Mesothelial cell of epicardium (in vitro differentiated cells): ENCODE data around the gene EVC. TPM values are rescaled to one million over a fixed set of nuclear protein-coding genes. Genes with fewer than 3 reads are reported as not detected.
"Not testable (repeated sequence)": the region's sequence is repeated elsewhere in the genome, so short reads cannot be mapped to it uniquely, and the experiment has no call there.

Source experiments
- DNase-seq, 2 experiments: peaks; one replicate each; pipeline ENCODE4 v3.0.0; 2021; ENCODE audit warnings: low spot score in 2 of 2; ENCODE audit not compliant: unreplicated experiment in 2 of 2
- H3K27ac Mint-ChIP-seq: 2 replicates; pipeline ENCODE4 v1.8.0; 2021; ENCODE audit warnings: mixed read lengths
- H3K27me3 Mint-ChIP-seq: 2 replicates; pipeline ENCODE4 v1.8.0; 2021; ENCODE audit warnings: low read depth, mixed read lengths
- H3K36me3 Mint-ChIP-seq: 2 replicates; pipeline ENCODE4 v1.8.0; 2021; ENCODE audit warnings: mixed read lengths
- H3K4me1 Mint-ChIP-seq: 2 replicates; pipeline ENCODE4 v1.8.0; 2021; ENCODE audit warnings: mixed read lengths
- H3K4me3 Mint-ChIP-seq: 2 replicates; pipeline ENCODE4 v1.8.0; 2021; ENCODE audit warnings: mild to moderate bottlenecking, moderate library complexity, mixed read lengths
- H3K9me3 Mint-ChIP-seq: 2 replicates; pipeline ENCODE4 v1.8.0; 2021; ENCODE audit warnings: mixed read lengths
- CTCF ChIP-seq: fragments of 200-600 bp; sonication (generic); IDR thresholded peaks from one replicate; pipeline ENCODE4 v1.5.0; 2021; ENCODE audit warnings: antibody characterized with exemption; ENCODE audit not compliant: unreplicated experiment
- total RNA-seq: library from RNA; stranded (reverse); gene quantifications from 3 replicates; pipeline ENCODE4 v1.2.1, GENCODE V29; 2021

EVC gene
- total RNA-seq, 1 donor from 2014 or later: 51.4 TPM

DNA sequence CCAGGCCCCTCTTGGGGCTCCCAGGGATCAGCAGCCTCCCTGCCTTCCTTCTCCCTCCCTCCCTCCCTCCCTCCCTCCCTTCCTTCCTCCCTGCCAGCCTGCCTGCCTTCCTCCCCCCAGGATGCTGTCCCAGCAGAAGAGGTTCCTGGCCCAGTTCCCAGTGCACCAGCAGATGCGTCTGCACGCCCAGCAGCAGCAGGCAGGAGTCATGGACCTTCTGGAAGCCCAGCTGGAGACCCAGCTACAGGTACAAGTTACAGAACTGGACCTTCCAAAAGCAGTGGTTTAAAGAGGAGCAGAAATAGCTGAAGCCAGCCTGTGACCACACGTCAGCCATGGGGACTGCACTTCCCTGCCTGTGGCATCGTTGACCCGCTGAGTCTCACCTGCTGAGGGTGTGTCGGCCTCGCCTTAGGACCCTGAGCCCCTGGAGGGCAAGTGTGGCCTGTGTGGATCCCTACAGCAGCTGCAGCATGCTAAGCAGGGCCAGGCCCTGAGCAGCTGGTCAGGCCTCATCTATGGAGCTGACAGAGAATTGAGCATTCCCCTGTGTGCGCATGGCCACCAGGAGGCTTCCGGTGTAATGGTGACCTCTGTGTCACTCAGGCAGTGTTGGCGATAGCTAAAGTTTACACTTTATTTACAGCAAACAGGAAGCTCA is 97.2 kb downstream of the EVC start:
- Mint-ChIP-seq H3K27me3 (no peaks in the 10 kb centered on the region), H3K4me1 (no peaks in the 10 kb centered on the region), H3K27ac (no peak overlapping the region), H3K9me3 (no peaks in the 10 kb centered on the region), H3K36me3 (peaks cover 50% of the 10 kb centered on the region), H3K4me3 (no peak overlapping the region)
- no peak for DNase-seq
- TF ChIP-seq CTCF: no peak

DNA sequence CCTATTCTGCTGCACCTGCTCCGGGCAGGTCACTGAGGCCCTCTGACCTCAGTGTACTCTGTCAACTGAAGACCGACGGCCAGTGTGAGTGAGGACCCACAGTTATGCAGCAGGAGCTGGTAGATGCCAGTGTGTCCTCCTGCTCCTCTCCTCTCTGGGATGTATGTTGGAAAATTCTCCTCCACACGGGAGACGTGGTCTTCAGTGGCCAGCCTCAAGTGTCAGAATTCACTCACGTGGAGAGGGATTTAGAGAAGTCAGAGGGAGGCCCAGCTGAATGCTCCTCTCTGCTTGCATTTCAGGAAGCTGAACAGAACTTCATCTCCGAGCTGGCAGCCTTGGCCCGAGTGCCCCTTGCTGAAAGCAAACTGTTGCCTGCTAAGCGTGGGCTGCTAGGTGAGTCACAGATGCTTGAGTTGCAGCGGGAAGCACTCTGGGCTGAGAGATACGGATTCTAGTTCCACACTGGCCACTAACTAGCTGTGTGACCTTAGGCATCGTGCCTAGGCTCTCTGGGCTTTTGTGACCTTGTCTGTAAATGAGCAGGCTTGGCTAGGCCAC is 98.3 kb downstream of the EVC start:
- no peak overlapping the region for H3K27ac Mint-ChIP-seq
- H3K4me3 Mint-ChIP-seq: no peak overlapping the region
- H3K36me3 Mint-ChIP-seq: peaks cover 49% of the 10 kb centered on the region
- DNase-seq: no peak
- no peaks in the 10 kb centered on the region for H3K9me3 Mint-ChIP-seq
- H3K4me1 Mint-ChIP-seq: no peaks in the 10 kb centered on the region
- H3K27me3 Mint-ChIP-seq: no peaks in the 10 kb centered on the region
- TF ChIP-seq CTCF: no peak

GRCh38 chr4:5810151-5810550 is 99.2 kb downstream of the EVC start:
- no peak for DNase-seq
- TF ChIP-seq CTCF: no peak
- H3K36me3 Mint-ChIP-seq: peaks cover 53% of the 10 kb centered on the region
- no peaks in the 10 kb centered on the region for H3K27me3 Mint-ChIP-seq
- no peak overlapping the region for H3K4me3 Mint-ChIP-seq
- no peak overlapping the region for H3K27ac Mint-ChIP-seq
- no peaks in the 10 kb centered on the region for H3K4me1 Mint-ChIP-seq
- no peaks in the 10 kb centered on the region for H3K9me3 Mint-ChIP-seq

- H3K27me3 Mint-ChIP-seq: no peaks in the 10 kb centered on the region
- no peaks in the 10 kb centered on the region for H3K4me1 Mint-ChIP-seq
- H3K27ac Mint-ChIP-seq: no peak overlapping the region
- no peaks in the 10 kb centered on the region for H3K9me3 Mint-ChIP-seq
- H3K4me3 Mint-ChIP-seq: no peak overlapping the region
- no peak for TF ChIP-seq CTCF
- peaks cover 47% of the 10 kb centered on the region for H3K36me3 Mint-ChIP-seq
- no peak for DNase-seq
These were observed 99.9 kb downstream of the EVC start for GRCh38 chr4:5810770-5811430.

GRCh38 chr4:5812057-5812456 is 101.1 kb downstream of the EVC start:
- H3K27me3 Mint-ChIP-seq, DNase-seq, H3K4me3 Mint-ChIP-seq, H3K4me1 Mint-ChIP-seq, H3K27ac Mint-ChIP-seq, H3K9me3 Mint-ChIP-seq: not testable (repeated sequence)
- peaks cover 39% of the 10 kb centered on the region for H3K36me3 Mint-ChIP-seq

DNA sequence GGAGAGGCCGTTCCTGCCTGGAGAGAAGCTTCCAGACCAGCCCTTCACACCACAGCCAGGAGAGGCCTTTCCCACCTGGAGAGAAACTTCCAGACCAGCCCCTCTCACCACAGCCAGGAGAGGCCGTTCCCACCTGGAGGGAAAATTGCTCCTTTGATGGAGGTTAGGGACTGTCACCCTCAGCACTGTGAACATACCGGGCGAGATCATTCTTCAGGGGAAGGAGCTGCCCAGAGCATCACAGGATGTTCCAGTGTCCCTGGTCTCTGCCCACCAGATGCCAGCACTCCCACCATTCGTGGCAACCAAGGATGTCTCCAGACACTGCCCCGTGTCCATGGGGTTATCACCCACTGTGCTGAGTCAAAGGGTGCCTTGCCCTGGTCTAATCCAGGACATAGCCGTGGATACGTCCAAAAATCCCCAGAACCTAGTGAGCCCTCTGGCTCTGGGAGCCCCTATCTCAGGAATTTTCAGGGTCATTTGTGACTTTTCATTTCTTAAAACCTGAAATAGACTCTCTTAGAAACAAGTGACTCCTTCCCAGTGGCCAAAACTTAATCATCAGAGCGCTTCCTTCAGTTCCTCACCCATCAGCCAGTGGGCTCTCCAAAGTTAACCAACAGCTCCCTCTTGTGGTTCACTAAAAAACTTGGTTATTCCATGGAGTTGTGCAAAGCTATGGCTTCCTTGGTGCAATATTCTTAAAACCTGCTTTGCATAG is 101.7 kb downstream of the EVC start:
- Mint-ChIP-seq H3K27ac (no peak overlapping the region), H3K36me3 (peaks cover 42% of the 10 kb centered on the region), H3K4me1 (no peaks in the 10 kb centered on the region), H3K4me3 (no peak overlapping the region), H3K9me3 (no peaks in the 10 kb centered on the region), H3K27me3 (no peaks in the 10 kb centered on the region)
- DNase-seq: no peak
- TF ChIP-seq CTCF: peak; percentile 76
